Transverse colon (tissue), 4 donors: ENCODE data around the gene RTP2.

Source experiments
- EP300 ChIP-seq: sonication (generic); formaldehyde crosslinking; IDR thresholded peaks from one replicate; pipeline ENCODE4 v1.6.1; 2017; ENCODE audit warnings: antibody characterized with exemption, low read depth
- POLR2A ChIP-seq: fragments of 450-650 bp; IDR thresholded peaks from one replicate; pipeline ENCODE4 v1.6.1; 2016; ENCODE audit warnings: antibody characterized with exemption, mild to moderate bottlenecking, moderate library complexity
- POLR2AphosphoS5 ChIP-seq, 3 donors: sonication (generic); formaldehyde crosslinking; IDR thresholded peaks; one replicate each; pipeline ENCODE4 v1.6.1; 2016; ENCODE audit warnings: antibody characterized with exemption in 3 of 3
- TF ChIP-seq, protein P1 (sequence below), 5 experiments: fragments of 200-600 bp in 3 of 5; fragments of 450-650 bp in 2 of 5; sonication (generic) in 3 of 5; IDR thresholded peaks; 1 replicate in 2 of 5; 2 replicates in 3 of 5; pipeline ENCODE4 v1.5.1; 2016 to 2017; ENCODE audit warnings: antibody characterized with exemption in 5 of 5, inconsistent platforms in 3 of 5, mild to moderate bottlenecking in 2 of 5, moderate library complexity in 1 of 5

DNA sequence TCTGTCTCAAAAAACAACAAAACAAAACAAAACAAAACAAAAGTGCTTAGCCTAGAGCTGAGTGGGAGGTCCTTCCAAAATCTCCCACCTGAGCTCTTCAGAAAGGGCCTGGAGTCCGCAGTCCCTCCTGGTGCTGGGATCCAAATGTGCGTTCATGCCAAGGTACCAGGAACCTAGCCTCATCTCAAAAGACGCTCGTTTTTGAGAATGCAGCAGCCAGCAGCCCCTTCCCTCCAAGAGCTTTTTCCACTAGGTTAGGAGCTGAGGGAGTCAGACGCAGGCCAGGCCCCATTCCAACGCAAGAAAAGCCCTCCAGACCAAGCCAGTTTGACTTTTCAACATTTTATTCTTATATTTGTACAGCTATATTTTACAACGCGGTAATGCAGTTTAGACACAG is 18.7 kb upstream of the RTP2 start:
- TF ChIP-seq, protein P1, sequence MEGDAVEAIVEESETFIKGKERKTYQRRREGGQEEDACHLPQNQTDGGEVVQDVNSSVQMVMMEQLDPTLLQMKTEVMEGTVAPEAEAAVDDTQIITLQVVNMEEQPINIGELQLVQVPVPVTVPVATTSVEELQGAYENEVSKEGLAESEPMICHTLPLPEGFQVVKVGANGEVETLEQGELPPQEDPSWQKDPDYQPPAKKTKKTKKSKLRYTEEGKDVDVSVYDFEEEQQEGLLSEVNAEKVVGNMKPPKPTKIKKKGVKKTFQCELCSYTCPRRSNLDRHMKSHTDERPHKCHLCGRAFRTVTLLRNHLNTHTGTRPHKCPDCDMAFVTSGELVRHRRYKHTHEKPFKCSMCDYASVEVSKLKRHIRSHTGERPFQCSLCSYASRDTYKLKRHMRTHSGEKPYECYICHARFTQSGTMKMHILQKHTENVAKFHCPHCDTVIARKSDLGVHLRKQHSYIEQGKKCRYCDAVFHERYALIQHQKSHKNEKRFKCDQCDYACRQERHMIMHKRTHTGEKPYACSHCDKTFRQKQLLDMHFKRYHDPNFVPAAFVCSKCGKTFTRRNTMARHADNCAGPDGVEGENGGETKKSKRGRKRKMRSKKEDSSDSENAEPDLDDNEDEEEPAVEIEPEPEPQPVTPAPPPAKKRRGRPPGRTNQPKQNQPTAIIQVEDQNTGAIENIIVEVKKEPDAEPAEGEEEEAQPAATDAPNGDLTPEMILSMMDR (IDR thresholded peaks at IDR 0.05): no peak
- TF ChIP-seq POLR2A (no peak), EP300 (no peak), POLR2AphosphoS5 (IDR thresholded peaks at IDR 0.05) (no peak)
